Suprapubic skin (tissue), 4 donors: ENCODE measurements around the gene CTNNA2. TPM values are rescaled to one million over a fixed set of nuclear protein-coding genes. Genes with fewer than 3 reads are reported as not detected.

Experiments
- DNase-seq, 2 donors: peaks; one replicate each; pipeline ENCODE4 v3.0.0-alpha.2; 2019; ENCODE audit warnings: low spot score in 2 of 2
- H3K27ac ChIP-seq: fragments of 200-600 bp; sonication (generic); one replicate; pipeline ENCODE4 v1.5.1; 2019
- H3K27me3 ChIP-seq: fragments of 200-600 bp; sonication (generic); one replicate; pipeline ENCODE4 v1.5.1; 2019
- H3K36me3 ChIP-seq: fragments of 200-600 bp; sonication (generic); one replicate; pipeline ENCODE4 v1.5.1; 2019
- H3K4me1 ChIP-seq: fragments of 200-600 bp; sonication (generic); one replicate; pipeline ENCODE4 v1.5.1; 2019
- H3K4me3 ChIP-seq: fragments of 200-600 bp; sonication (generic); one replicate; pipeline ENCODE4 v1.5.1; 2019; ENCODE audit warnings: mild to moderate bottlenecking
- H3K9me3 ChIP-seq: fragments of 200-600 bp; sonication (generic); one replicate; pipeline ENCODE4 v1.5.1; 2019
- CTCF ChIP-seq, 2 donors: fragments of 200-600 bp in 1 of 2; fragments of 450-650 bp in 1 of 2; sonication (generic) in 1 of 2; IDR thresholded peaks; one replicate each; pipeline ENCODE4 v1.5.1; 2016 to 2019; ENCODE audit warnings: antibody characterized with exemption in 2 of 2, mild to moderate bottlenecking in 1 of 2, moderate library complexity in 1 of 2
- EP300 ChIP-seq: sonication (generic); formaldehyde crosslinking; IDR thresholded peaks from one replicate; pipeline ENCODE4 v1.6.1; 2017; ENCODE audit warnings: antibody characterized with exemption
- POLR2A ChIP-seq, 2 donors: fragments of 450-650 bp; IDR thresholded peaks; one replicate each; pipeline ENCODE4 v1.6.1; 2017; ENCODE audit warnings: antibody characterized with exemption in 2 of 2, mild to moderate bottlenecking in 2 of 2, moderate library complexity in 2 of 2
- POLR2AphosphoS5 ChIP-seq, 3 donors: sonication (generic); formaldehyde crosslinking; IDR thresholded peaks; one replicate each; pipeline ENCODE4 v1.6.1; 2017; ENCODE audit warnings: antibody characterized with exemption in 3 of 3
- WGBS: methylation state at CpG from one replicate; pipeline ENCODE4 v1.1.5; 2018; 5-methylcytosine and 5-hydroxymethylcytosine counted together
- total RNA-seq, 4 donors: library from RNA; depleted of rRNA; stranded (reverse); fragments of >200 nt; gene quantifications; one replicate each; pipeline ENCODE4 v1.1.0, GENCODE V29; 2016

Gene CTNNA2
- total RNA-seq, 4 donors from 2014 or later, result 0.15 to 0.21 TPM; not detected in 2

- DNase-seq, result no peak
- Histone ChIP-seq H3K4me3 (no peak overlapping the region), H3K9me3 (no peaks in the 10 kb centered on the region), H3K27me3 (no peaks in the 10 kb centered on the region), H3K27ac (no peak overlapping the region), H3K36me3 (no peaks in the 10 kb centered on the region), H3K4me1 (no peaks in the 10 kb centered on the region)
- 82% methylated on average over 1 of the region's 1 CpG for WGBS
- TF ChIP-seq EP300, result no peak
- no peak for TF ChIP-seq POLR2AphosphoS5 (IDR thresholded peaks at IDR 0.05)
- no peak for TF ChIP-seq CTCF (IDR thresholded peaks at IDR 0.05)
- no peak for TF ChIP-seq POLR2A (IDR thresholded peaks at IDR 0.05)
These were observed 1006.9 kb downstream of the CTNNA2 start for GRCh38 chr2:80519699-80520291.

DNA sequence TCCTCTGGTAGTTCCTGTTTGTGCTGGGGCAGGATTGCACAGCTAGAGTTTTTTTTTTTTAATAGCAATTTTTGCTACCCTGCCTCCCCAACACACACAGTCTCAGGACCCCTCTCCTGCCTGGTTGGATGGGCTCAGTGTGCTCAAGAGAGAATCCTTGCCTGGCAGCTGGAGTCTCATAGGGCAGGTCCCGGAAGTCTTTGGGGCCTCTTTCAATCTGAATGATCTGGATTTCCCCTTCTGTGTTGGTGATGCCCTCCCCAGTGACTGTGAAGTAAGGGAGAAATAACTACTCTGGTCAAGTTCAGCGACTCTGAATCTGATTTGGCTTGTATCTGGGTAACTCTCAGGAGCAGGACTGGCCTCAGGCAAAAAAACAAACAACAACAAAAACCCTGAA, 1012.3 kb downstream of the CTNNA2 start:
- Histone ChIP-seq H3K27ac (no peak overlapping the region), H3K36me3 (no peaks in the 10 kb centered on the region), H3K27me3 (no peaks in the 10 kb centered on the region), H3K4me3 (no peak overlapping the region), H3K9me3 (no peaks in the 10 kb centered on the region), H3K4me1 (no peaks in the 10 kb centered on the region)
- DNase-seq, result no peak
- TF ChIP-seq CTCF (IDR thresholded peaks at IDR 0.05), result no peak
- no peak for TF ChIP-seq POLR2AphosphoS5 (IDR thresholded peaks at IDR 0.05)
- no peak for TF ChIP-seq POLR2A (IDR thresholded peaks at IDR 0.05)
- no peak for TF ChIP-seq EP300
- 63% methylated on average over 2 of the region's 2 CpGs for WGBS

- WGBS, result 79% methylated on average over 3 of the region's 3 CpGs
- no peak for DNase-seq
- no peaks in the 10 kb centered on the region for H3K27me3 ChIP-seq
These were observed 1014.3 kb downstream of the CTNNA2 start for GRCh38 chr2:80527119-80527518.

GRCh38 chr2:80529466-80530165, 1016.8 kb downstream of the CTNNA2 start:
- Histone ChIP-seq H3K4me1 (no peaks in the 10 kb centered on the region), H3K27ac (no peak overlapping the region), H3K36me3 (no peaks in the 10 kb centered on the region)

More at GRCh38 chr2:80527119-80527518, 1014.3 kb downstream of the CTNNA2 start:
- H3K27ac ChIP-seq, result no peak overlapping the region
- no peaks in the 10 kb centered on the region for H3K9me3 ChIP-seq
- H3K4me3 ChIP-seq, result no peak overlapping the region
- TF ChIP-seq CTCF (IDR thresholded peaks at IDR 0.05), result no peak
- no peak for TF ChIP-seq POLR2A (IDR thresholded peaks at IDR 0.05)
- no peak for TF ChIP-seq POLR2AphosphoS5 (IDR thresholded peaks at IDR 0.05)
- TF ChIP-seq EP300, result no peak
- H3K36me3 ChIP-seq, result no peaks in the 10 kb centered on the region
- H3K4me1 ChIP-seq, result no peaks in the 10 kb centered on the region

More at GRCh38 chr2:80529466-80530165, 1016.8 kb downstream of the CTNNA2 start:
- Histone ChIP-seq H3K4me3 (no peak overlapping the region), H3K9me3 (no peaks in the 10 kb centered on the region), H3K27me3 (no peaks in the 10 kb centered on the region)
- TF ChIP-seq CTCF (IDR thresholded peaks at IDR 0.05) (no peak), POLR2AphosphoS5 (IDR thresholded peaks at IDR 0.05) (no peak), EP300 (no peak)
- 74% methylated on average over 7 of the region's 7 CpGs for WGBS
- DNase-seq, result no peak
